HG03558 (cell line): ENCODE measurements around the gene SLC39A11.
"Not testable (repeated sequence)": the region's sequence is repeated elsewhere in the genome, so short reads cannot be mapped to it uniquely, and the experiment has no call there.

Experiments
- ATAC-seq: cut with Tn5 transposase; IDR thresholded peaks from one replicate; pipeline ENCODE4 v1.9.1; 2021; ENCODE audit warnings: moderate number of reproducible peaks; ENCODE audit not compliant: unreplicated experiment; ENCODE audit errors: extremely low read depth

The SLC39A11 gene

GRCh38 chr17:72931163-72931562 lies 161.3 kb downstream of the SLC39A11 start:
- no peak for ATAC-seq

- no peak for ATAC-seq
These were observed 162.5 kb downstream of the SLC39A11 start for GRCh38 chr17:72930031-72930430.

DNA sequence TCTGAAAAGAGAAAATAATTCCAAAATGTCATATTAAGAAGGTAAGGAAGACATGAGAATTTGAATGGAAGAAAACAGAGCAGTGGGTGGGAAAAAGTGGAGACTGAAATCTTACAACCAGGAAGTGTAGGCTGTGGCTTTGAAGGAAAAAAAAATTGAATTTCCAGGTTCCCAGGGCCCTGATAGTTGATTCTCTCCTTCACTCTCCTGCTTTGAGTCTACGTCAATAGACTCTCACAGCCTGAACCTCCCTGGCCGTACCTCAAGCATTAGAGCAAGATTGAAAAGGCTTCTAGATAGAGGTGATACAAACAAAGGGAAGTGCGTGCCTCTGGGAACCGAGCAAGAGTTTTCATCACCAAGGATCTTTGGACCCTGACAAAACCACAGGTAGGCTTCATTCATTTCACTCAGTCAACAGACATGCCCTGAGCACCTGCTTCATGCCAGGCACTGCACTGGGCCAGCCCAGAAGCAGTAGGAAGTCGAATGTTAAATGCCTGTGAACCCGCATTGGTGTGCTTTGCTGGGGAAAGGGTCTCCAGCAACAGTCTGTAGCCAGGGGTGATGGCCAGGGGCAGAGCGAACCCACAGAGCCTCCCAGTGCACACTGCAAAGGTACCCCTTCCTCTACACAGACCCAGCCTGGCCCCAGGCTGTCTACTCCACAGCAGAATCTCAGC lies 163.9 kb downstream of the SLC39A11 start:
- ATAC-seq = no peak

- ATAC-seq = no peak
These were observed 164.7 kb downstream of the SLC39A11 start for GRCh38 chr17:72927760-72928159.

- ATAC-seq = no peak
These were observed 165.3 kb downstream of the SLC39A11 start for GRCh38 chr17:72927146-72927545.

DNA sequence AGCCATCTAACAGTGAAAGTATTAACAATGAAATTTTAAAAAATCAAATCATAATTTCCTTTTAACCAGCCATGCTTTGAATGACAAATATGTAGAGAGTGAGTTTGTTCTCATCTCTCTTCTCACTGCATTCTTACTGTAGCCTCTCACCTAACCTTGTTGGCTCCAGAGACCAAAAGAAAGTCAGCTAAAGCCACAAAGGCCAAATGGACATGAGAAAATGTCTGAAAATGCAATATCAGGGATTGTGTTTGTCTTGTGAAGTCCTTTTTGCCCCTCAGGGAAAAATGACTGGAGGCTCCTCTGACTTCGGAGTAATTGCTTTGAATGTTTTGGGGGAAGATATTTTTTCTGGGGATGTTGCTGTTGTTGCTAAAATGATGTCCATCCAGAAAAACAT lies 166.3 kb downstream of the SLC39A11 start:
- ATAC-seq = no peak

GRCh38 chr17:72924196-72924595 lies 168.3 kb downstream of the SLC39A11 start:
- no peak for ATAC-seq

DNA sequence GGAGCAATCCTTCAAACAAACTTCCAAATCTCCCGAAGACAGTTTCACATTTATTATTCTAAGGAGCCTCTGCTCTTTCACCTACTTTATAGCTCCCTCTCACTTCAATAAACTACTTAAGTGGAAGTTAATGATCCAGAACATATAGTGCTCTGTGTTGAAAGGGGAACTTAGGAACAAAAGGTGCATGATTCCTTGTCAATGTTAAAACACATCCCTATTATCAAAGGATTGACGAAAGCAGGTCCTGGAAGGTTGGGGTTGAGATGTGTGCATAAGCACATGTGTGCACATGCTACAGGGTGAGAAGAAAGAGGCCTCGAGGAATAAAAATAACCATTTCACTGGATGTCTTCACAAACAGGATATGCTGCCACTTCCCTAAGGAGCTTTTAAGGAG lies 170.3 kb downstream of the SLC39A11 start:
- no peak for ATAC-seq

DNA sequence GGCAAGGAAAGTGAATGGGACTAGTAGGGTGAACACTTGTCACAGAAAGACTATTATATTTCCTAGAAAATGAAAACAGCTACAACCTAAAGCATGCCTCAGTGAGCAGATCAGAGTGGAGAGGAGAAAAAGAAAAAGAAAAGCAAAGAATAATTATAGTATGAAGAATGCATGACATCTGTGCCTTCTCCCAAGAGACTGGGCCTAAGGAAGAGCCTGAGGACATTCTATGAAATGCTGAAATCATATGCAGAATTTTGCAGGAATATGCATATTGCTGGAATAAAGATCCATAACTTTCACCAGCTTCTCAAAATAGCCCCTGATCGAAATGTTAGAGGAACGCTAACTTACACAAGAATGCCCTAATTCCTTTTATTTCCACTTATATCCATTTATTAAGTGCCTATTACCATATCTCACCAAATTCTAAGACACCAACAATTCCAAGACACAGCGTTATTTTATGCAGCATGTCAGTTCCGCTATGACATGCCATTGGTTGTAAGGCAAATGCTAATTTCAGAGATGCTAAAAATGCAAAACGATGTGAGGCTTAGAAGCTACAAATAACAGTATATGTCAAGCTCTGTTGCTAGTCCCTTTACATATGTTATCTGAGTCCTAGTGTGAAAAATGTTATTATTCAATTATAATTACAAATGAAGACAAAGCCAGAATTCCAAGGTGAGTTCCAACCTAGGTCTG lies 171.0 kb downstream of the SLC39A11 start:
- ATAC-seq = no peak

DNA sequence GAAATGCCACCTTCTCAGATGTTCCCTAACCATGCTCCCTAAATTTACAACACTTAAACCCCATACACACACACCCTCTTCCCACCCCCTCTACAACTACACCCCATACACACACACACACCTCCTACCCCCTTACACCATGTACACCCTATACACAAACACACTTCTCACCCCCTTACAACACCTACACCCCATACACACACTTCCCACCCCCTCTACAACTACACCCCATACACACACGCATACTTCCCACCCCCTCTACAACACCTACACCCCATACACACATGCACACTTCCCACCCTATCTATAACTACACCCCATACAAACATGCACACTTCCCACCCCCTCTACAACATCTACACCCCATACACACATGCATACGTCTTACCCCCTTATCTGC lies 172.0 kb downstream of the SLC39A11 start:
- no peak for ATAC-seq

- no peak for ATAC-seq
These were observed 175.5 kb downstream of the SLC39A11 start for GRCh38 chr17:72916991-72917390.

- no peak for ATAC-seq
These were observed 176.8 kb downstream of the SLC39A11 start for GRCh38 chr17:72915625-72916081.

GRCh38 chr17:72913142-72913682 lies 179.3 kb downstream of the SLC39A11 start:
- ATAC-seq = no peak

DNA sequence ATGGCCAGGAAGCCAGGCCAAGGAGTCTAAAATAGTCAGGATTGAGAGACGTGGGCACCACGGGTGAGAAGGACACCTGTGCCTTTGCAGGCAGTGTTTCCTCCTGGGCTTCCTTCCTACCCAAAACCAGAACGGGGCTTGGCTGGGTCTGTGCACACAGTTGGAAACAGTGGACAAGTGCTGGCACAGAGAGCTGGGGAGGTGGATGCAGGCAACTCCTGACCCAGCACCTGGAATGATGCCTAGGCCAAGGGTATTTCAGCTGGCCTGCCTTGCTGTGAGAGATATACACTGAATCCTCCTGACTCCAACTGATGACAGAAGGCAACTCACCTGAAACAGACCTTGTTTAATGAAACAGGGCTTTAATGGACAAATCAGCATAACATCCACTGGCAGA lies 186.2 kb downstream of the SLC39A11 start:
- no peak for ATAC-seq

GRCh38 chr17:72903522-72903921 lies 189.0 kb downstream of the SLC39A11 start:
- no peak for ATAC-seq

GRCh38 chr17:72901657-72902056 lies 190.8 kb downstream of the SLC39A11 start:
- ATAC-seq = no peak

GRCh38 chr17:72901083-72901482 lies 191.4 kb downstream of the SLC39A11 start:
- ATAC-seq = no peak

GRCh38 chr17:72900654-72900971 lies 191.9 kb downstream of the SLC39A11 start:
- ATAC-seq = no peak

DNA sequence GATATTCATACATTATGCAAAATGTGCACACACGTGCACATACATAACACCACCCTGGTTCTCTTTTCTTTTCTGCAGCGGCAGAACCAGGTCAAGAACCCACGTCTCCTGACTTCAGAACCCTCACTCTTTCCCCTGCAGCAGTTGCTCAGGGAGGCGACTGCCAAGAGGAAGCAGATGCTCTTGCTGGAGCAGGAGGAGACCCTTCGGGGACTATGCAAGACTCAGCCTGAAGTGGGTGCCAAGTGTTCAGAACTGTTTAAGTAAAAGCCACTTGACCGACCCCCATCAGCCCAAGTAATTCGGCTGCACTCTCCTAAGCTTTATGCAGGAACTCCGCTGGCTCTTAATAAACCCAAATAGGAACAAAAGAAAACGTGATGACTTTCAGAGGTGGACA lies 193.8 kb downstream of the SLC39A11 start:
- ATAC-seq = no peak

DNA sequence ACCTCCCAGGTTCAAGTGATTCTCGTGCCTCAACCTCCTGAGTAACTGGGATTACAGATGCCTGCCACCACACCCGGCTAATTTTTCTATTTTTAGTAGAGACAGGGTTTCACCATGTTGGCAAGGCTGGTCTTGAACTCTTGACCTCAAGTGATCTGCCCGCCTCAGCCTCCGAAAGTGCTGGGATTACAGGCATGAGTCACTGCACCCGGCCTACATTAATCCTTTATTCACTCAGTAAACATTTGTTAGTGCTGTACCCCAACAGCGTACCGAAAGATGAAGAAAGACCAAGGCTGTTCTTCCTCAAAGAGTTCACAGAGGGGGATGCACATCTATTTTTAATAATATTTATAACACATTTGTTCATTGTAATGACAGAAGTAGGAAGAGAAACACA lies 196.2 kb downstream of the SLC39A11 start:
- ATAC-seq = not testable (repeated sequence)

- ATAC-seq = no peak
These were observed 200.9 kb downstream of the SLC39A11 start for GRCh38 chr17:72891627-72892026.

DNA sequence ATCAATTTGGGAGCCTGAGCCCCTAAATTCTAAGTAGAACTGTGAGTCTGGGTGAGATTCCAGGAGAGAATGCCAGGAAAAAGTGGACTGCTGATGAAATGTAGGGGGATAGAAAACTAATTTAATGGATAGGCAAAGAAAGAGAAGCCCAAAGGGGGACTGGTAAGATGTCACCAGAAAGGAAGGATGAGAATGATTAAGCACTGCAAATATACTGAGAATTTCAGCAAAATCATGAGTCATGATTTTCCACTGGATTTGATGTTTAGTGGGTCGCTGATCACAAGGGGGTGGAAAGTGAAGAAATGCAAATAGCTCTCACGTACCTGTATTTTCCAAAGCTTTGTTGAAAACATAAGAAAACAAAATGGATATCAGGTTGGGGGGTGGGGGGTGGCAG lies 201.8 kb downstream of the SLC39A11 start:
- no peak for ATAC-seq
